Neural cell (in vitro differentiated cells): ENCODE measurements around the gene JDP2. TPM values are rescaled to one million over a fixed set of nuclear protein-coding genes. Genes with fewer than 3 reads are reported as not detected.

ENCODE experiments used
- H2AFZ ChIP-seq: fragments of 200-600, 300-800 bp; sonication (generic), shearing (Covaris generic); 2 replicates; pipeline ENCODE4 v1.6.0; 2014; ENCODE audit warnings: low read depth, mild to moderate bottlenecking, antibody characterized with exemption, low read length, moderate library complexity
- H3F3A ChIP-seq: fragments of 200-600 bp; shearing (Covaris generic); 2 replicates; pipeline ENCODE4 v1.6.1; 2016; ENCODE audit warnings: mild to moderate bottlenecking, moderate library complexity, mixed read lengths, antibody characterized with exemption, low read length; ENCODE audit not compliant: insufficient read depth, poor library complexity, severe bottlenecking
- H3K27ac ChIP-seq: fragments of 200-600, 300-800 bp; sonication (generic), shearing (Covaris generic); 2 replicates; pipeline ENCODE4 v1.5.1; 2014; ENCODE audit warnings: mild to moderate bottlenecking, low read length, moderate library complexity
- H3K27me3 ChIP-seq: fragments of 300-800, 200-600 bp; sonication (generic), shearing (Covaris generic); 2 replicates; pipeline ENCODE4 v1.6.0; 2014; ENCODE audit warnings: mild to moderate bottlenecking, low read depth, low read length, moderate library complexity; ENCODE audit not compliant: insufficient read depth
- H3K36me3 ChIP-seq: fragments of 300-800, 200-600 bp; sonication (generic), shearing (Covaris generic); 2 replicates; pipeline ENCODE4 v1.5.1; 2014; ENCODE audit warnings: mild to moderate bottlenecking, antibody characterized with exemption, low read length, moderate library complexity; ENCODE audit not compliant: insufficient read depth
- H3K4me2 ChIP-seq: fragments of 300-800, 200-600 bp; sonication (generic), shearing (Covaris generic); 2 replicates; pipeline ENCODE4 v1.6.0; 2014; ENCODE audit warnings: mild to moderate bottlenecking, low read length
- H3K4me3 ChIP-seq: fragments of 300-800, 200-600 bp; sonication (generic), shearing (Covaris generic); 2 replicates; pipeline ENCODE4 v1.5.1; 2014; ENCODE audit warnings: mild to moderate bottlenecking, low read length, moderate library complexity
- H3K79me2 ChIP-seq: fragments of 200-600 bp; shearing (Covaris generic); replicated peaks from 2 replicates; pipeline ENCODE4 v1.6.0; 2014; ENCODE audit warnings: mild to moderate bottlenecking, low read length, moderate library complexity; ENCODE audit not compliant: insufficient read depth
- H3K9ac ChIP-seq: fragments of 300-800, 200-600 bp; sonication (generic), shearing (Covaris generic); 2 replicates; pipeline ENCODE4 v1.6.1; 2016; ENCODE audit warnings: mild to moderate bottlenecking, low read length, mixed read lengths
- H3K9me2 ChIP-seq: fragments of 200-600 bp; shearing (Covaris generic); 2 replicates; pipeline ENCODE4 v1.6.1; 2016; ENCODE audit warnings: mild to moderate bottlenecking, low read length, mixed read lengths; ENCODE audit not compliant: insufficient read depth
- H3K9me3 ChIP-seq: fragments of 200-600, 300-800 bp; sonication (generic), shearing (Covaris generic); 2 replicates; pipeline ENCODE4 v1.6.1; 2016; ENCODE audit warnings: mild to moderate bottlenecking, mixed run types, low read length, moderate library complexity, mixed read lengths
- H4K20me1 ChIP-seq: fragments of 200-600 bp; shearing (Covaris generic); 2 replicates; pipeline ENCODE4 v1.6.1; 2016; ENCODE audit warnings: mild to moderate bottlenecking, mixed run types; ENCODE audit not compliant: insufficient read depth
- EP300 ChIP-seq: fragments of 450-650 bp; conservative IDR thresholded peaks from 2 replicates; pipeline ENCODE4 v1.6.1; 2014; ENCODE audit warnings: antibody characterized with exemption, mild to moderate bottlenecking, moderate library complexity; ENCODE audit not compliant: poor library complexity, severe bottlenecking
- EZH2 ChIP-seq: fragments of 200-600, 300-800 bp; shearing (Covaris generic), sonication (generic); IDR thresholded peaks from 2 replicates; pipeline ENCODE4 v1.6.1; 2014; ENCODE audit warnings: antibody characterized with exemption, low read length, borderline replicate concordance, mild to moderate bottlenecking; ENCODE audit not compliant: insufficient read depth, poor library complexity, severe bottlenecking
- MXI1 ChIP-seq: fragments of 450-650 bp; conservative IDR thresholded peaks from 2 replicates; pipeline ENCODE4 v1.6.1; 2014; ENCODE audit warnings: antibody characterized with exemption, mild to moderate bottlenecking; ENCODE audit not compliant: poor library complexity, severe bottlenecking
- POLR2AphosphoS5 ChIP-seq: IDR thresholded peaks from 2 replicates; pipeline ENCODE4 v1.6.1; 2012
- RAD21 ChIP-seq: fragments of 450-650 bp; conservative IDR thresholded peaks from 2 replicates; pipeline ENCODE4 v1.6.1; 2014; ENCODE audit warnings: antibody characterized with exemption, mild to moderate bottlenecking, moderate library complexity
- SMC3 ChIP-seq: fragments of 450-650 bp; conservative IDR thresholded peaks from 2 replicates; pipeline ENCODE4 v1.6.1; 2014; ENCODE audit warnings: antibody characterized with exemption, mild to moderate bottlenecking, moderate library complexity; ENCODE audit not compliant: poor library complexity
- TAF1 ChIP-seq: IDR thresholded peaks from 2 replicates; pipeline ENCODE4 v1.6.1; 2012; ENCODE audit warnings: low read depth
- polyA plus RNA-seq: library from polyadenylated mRNA; depleted of rRNA; stranded (reverse); fragments of >200 nt; gene quantifications from 2 replicates; pipeline ENCODE4 v1.2.3, GENCODE V29; 2014
- TF ChIP-seq, protein P1 (sequence below): fragments of 450-650 bp; IDR thresholded peaks from 2 replicates; pipeline ENCODE4 v1.5.1; 2014; ENCODE audit warnings: antibody characterized with exemption, mild to moderate bottlenecking, moderate library complexity; ENCODE audit not compliant: poor library complexity, severe bottlenecking
- TF ChIP-seq, protein P2 (sequence below): IDR thresholded peaks from 2 replicates; pipeline ENCODE4 v1.6.1; 2012; ENCODE audit warnings: borderline replicate concordance

Gene JDP2
- polyA plus RNA-seq, 1 donor from 2014 or later = 20.3 TPM

DNA sequence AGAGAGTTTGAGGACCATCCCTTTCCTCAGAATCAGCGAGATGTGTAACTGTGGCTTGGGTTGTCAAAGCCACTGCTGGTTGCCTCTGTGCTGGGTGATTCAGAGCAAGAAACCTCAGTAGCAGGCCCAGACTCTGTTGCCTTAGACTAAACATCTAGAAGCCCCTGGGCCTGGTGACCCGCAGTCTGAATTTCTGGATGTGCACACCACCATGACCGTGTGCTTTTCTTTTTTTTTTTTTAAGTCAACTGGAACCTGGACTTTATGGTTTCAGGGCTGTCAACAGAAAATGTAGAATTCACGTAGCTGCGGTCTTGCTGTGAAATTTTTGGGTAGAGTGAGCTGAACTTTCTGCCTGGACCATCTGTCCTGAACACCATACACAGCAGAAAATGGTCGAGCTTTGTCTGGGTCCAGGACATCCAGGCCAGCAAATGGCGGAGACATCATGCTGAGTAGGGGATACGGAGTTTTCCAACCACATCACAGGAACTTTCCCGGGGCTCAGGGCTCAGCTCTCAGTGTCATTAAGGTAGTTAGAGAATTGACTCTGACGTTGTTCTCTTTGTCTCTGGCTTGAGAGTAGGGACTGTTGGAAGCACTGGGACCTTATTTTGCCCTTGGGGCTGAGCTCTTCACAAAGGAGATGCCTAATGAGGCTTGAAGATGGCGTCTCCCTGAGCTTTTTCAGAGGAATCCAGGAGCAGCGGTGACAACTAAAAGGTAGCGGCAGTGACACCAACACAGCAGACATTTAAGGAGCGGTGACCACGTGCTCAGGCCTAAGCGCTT is 71.5 kb downstream of the JDP2 start (continued):
- TF ChIP-seq TAF1 (no peak), RAD21 (no peak), EZH2 (no peak), MXI1 (no peak)

DNA sequence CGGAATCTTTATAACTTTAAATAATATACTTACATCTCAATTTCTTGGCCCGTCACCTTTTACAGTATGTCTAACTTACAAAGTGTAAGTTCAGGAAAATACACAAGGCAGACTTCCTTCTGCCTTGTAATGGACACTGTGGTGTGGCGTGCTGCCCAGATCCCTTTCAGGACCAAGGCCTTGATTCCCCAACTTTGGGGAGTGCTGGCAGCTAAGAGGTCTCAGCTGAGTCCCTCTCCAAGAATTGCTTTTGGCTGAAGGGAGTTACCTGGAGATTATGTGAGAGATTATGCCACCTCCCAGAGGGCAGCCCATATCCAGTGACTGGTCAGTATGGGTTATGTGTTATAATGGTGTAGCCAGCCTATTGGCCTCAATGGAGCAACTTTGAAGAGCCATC is 73.3 kb downstream of the JDP2 start:
- no peak overlapping the region for H3K4me2 ChIP-seq
- no peaks in the 10 kb centered on the region for H4K20me1 ChIP-seq
- H3K9me2 ChIP-seq = no peaks in the 10 kb centered on the region
- H3K9me3 ChIP-seq = no peaks in the 10 kb centered on the region
- TF ChIP-seq MXI1 = no peak
- no peaks in the 10 kb centered on the region for H3K79me2 ChIP-seq
- H3K4me3 ChIP-seq = no peak overlapping the region
- H3K27me3 ChIP-seq = no peaks in the 10 kb centered on the region
- no peak overlapping the region for H3K27ac ChIP-seq
- no peak overlapping the region for H3K9ac ChIP-seq
- no peak overlapping the region for H2AFZ ChIP-seq
- H3K36me3 ChIP-seq = no peaks in the 10 kb centered on the region
- H3F3A ChIP-seq = no peaks in the 10 kb centered on the region

DNA sequence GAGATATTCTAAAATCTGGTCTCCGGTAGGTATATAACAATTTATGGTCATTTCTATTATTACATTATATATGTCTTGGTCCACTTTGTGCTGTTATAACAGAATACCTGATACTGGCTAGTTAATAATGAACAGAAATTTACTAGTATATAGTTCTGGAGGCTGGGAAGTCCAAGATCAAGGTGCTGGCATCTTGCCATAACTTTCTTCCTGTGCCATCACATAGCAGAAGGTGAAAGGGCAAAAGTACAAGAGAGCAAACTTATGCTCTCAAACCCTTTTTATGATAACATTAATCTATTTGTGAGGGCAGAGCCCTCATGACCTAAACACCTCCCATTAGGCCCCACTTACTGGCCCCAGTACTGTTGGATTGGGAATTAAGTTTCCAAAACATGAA is 76.6 kb downstream of the JDP2 start:
- Histone ChIP-seq H3K27ac (no peak overlapping the region), H4K20me1 (no peaks in the 10 kb centered on the region), H3K9me3 (no peaks in the 10 kb centered on the region), H3F3A (no peaks in the 10 kb centered on the region), H3K9me2 (no peaks in the 10 kb centered on the region), H3K9ac (no peak overlapping the region), H3K36me3 (no peaks in the 10 kb centered on the region), H3K79me2 (no peaks in the 10 kb centered on the region), H3K27me3 (no peaks in the 10 kb centered on the region), H3K4me2 (no peak overlapping the region), H3K4me3 (no peak overlapping the region), H2AFZ (no peak overlapping the region)
- TF ChIP-seq, protein P1, sequence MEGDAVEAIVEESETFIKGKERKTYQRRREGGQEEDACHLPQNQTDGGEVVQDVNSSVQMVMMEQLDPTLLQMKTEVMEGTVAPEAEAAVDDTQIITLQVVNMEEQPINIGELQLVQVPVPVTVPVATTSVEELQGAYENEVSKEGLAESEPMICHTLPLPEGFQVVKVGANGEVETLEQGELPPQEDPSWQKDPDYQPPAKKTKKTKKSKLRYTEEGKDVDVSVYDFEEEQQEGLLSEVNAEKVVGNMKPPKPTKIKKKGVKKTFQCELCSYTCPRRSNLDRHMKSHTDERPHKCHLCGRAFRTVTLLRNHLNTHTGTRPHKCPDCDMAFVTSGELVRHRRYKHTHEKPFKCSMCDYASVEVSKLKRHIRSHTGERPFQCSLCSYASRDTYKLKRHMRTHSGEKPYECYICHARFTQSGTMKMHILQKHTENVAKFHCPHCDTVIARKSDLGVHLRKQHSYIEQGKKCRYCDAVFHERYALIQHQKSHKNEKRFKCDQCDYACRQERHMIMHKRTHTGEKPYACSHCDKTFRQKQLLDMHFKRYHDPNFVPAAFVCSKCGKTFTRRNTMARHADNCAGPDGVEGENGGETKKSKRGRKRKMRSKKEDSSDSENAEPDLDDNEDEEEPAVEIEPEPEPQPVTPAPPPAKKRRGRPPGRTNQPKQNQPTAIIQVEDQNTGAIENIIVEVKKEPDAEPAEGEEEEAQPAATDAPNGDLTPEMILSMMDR = no peak
- no peak for TF ChIP-seq TAF1
- TF ChIP-seq, protein P2, sequence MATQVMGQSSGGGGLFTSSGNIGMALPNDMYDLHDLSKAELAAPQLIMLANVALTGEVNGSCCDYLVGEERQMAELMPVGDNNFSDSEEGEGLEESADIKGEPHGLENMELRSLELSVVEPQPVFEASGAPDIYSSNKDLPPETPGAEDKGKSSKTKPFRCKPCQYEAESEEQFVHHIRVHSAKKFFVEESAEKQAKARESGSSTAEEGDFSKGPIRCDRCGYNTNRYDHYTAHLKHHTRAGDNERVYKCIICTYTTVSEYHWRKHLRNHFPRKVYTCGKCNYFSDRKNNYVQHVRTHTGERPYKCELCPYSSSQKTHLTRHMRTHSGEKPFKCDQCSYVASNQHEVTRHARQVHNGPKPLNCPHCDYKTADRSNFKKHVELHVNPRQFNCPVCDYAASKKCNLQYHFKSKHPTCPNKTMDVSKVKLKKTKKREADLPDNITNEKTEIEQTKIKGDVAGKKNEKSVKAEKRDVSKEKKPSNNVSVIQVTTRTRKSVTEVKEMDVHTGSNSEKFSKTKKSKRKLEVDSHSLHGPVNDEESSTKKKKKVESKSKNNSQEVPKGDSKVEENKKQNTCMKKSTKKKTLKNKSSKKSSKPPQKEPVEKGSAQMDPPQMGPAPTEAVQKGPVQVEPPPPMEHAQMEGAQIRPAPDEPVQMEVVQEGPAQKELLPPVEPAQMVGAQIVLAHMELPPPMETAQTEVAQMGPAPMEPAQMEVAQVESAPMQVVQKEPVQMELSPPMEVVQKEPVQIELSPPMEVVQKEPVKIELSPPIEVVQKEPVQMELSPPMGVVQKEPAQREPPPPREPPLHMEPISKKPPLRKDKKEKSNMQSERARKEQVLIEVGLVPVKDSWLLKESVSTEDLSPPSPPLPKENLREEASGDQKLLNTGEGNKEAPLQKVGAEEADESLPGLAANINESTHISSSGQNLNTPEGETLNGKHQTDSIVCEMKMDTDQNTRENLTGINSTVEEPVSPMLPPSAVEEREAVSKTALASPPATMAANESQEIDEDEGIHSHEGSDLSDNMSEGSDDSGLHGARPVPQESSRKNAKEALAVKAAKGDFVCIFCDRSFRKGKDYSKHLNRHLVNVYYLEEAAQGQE = no peak
- TF ChIP-seq MXI1 = no peak
- no peak for TF ChIP-seq EP300
- TF ChIP-seq RAD21 = no peak
- no peak for TF ChIP-seq EZH2
- no peak for TF ChIP-seq POLR2AphosphoS5
- TF ChIP-seq SMC3 = no peak
